PC-9 (cell line): ENCODE results near the gene MEAF6.

Source experiments
- EZH2 ChIP-seq: fragments of 200-600 bp; sonication (generic); IDR thresholded peaks from 2 replicates; pipeline ENCODE4 v1.8.0; 2017; ENCODE audit warnings: antibody characterized with exemption, low read depth
- TF ChIP-seq, protein P1 (sequence below): fragments of 200-600 bp; sonication (generic); conservative IDR thresholded peaks from 2 replicates; pipeline ENCODE4 v1.6.1; 2017; ENCODE audit warnings: mixed run types, antibody characterized with exemption, mild to moderate bottlenecking, moderate library complexity

DNA sequence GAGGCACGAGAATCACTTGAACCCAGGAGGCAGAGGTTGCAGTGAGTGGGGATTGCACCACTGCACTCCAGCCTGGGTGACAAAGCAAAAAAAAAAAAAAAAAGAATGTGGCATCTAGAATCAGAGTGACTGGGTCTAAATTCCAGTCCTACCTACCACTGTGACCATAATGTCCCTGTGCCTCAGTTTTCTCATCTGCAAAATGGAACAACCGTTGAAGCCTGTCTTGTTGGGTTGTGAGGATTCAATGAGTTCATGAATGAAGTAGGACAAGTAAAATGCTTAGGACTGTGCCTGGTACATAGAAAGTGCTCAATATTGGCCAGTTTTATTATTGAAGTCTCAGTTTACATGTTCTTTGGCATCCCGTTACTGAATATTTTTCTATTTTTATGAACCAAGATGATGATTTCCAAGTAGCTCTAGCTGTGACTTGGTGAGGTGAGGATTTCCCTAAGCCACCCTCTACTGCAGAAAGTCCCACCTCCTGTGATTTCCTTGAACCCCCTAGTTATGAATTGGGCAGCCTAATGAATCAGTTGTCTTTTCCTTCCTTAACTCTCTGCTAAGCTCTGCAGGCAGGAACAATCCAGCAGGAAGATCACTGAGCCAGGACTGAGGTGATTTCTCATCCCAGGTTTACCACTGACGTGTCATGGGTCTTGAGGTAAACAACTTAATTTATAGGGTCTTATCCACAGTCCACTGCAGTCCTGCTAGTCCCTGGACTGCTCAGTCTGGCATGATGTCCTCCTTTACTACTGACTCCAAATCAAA, 18.9 kb upstream of the MEAF6 start:
- TF ChIP-seq, protein P1, sequence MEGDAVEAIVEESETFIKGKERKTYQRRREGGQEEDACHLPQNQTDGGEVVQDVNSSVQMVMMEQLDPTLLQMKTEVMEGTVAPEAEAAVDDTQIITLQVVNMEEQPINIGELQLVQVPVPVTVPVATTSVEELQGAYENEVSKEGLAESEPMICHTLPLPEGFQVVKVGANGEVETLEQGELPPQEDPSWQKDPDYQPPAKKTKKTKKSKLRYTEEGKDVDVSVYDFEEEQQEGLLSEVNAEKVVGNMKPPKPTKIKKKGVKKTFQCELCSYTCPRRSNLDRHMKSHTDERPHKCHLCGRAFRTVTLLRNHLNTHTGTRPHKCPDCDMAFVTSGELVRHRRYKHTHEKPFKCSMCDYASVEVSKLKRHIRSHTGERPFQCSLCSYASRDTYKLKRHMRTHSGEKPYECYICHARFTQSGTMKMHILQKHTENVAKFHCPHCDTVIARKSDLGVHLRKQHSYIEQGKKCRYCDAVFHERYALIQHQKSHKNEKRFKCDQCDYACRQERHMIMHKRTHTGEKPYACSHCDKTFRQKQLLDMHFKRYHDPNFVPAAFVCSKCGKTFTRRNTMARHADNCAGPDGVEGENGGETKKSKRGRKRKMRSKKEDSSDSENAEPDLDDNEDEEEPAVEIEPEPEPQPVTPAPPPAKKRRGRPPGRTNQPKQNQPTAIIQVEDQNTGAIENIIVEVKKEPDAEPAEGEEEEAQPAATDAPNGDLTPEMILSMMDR = no peak
- no peak for TF ChIP-seq EZH2
